Kidney glomerular epithelial cell (primary cell): ENCODE measurements around the gene RCBTB1.
A peak's percentile ranks its signal among the peaks of the same experiment; 100 is the strongest.
"Not testable (repeated sequence)": the region's sequence is repeated elsewhere in the genome, so short reads cannot be mapped to it uniquely, and the experiment has no call there.

ENCODE experiments used
- DNase-seq: peaks from one replicate; lab custom pipeline; 2025; lab: John Stamatoyannopoulos, UW

The RCBTB1 gene

DNA sequence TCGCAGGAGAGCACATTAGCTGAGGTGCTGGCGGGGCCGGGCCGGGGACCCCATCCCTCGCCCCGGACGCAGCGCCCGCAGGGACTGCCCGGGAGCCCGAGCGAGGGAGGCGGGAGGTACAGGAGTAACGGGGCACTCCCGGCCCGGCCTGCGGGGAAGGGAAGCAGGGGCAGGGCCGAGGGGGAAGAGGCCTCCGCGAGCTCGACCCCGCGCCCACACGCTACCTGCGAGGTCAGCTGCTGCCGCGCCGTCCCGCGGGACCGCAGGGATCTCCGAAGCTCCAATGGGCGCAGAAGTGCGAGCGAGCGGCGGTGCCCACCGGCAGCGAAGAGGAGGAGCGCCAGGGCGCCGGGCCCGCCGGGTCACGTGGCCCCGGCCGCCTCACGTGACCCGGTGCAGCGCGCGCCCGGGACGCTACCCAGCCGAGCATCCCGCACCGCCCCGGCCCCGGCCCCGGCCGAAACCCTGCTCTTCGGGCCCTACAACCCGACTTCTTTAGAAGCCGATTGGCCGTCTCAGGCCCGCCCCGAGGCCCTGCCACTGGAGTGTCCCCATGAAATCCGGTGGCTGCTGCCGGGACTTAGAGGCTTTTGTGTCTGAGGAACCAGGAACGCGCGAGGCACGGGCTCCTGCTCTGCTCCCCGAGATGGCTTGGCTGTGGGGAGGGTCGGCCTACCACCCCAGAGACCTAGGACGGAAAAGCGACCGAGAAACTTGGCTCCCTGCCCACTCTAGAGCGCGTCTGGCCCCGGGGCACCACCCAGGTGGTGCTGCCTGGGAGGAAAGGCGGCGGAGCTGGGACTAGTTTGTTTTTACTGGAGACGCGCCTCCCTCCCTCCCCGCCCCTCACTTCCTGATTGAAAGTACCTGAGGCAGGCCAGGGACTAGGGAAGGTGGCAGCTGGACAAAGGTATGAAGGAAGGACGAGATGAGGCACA is at the start of gene RCBTB1:
TSS of gene RCBTB1 (minus strand) at position 339 of the 938 bp plus-strand sequence. CDS start 18,279 bp downstream, outside the sequence.
- DNase-seq = peak; percentile 37

DNA sequence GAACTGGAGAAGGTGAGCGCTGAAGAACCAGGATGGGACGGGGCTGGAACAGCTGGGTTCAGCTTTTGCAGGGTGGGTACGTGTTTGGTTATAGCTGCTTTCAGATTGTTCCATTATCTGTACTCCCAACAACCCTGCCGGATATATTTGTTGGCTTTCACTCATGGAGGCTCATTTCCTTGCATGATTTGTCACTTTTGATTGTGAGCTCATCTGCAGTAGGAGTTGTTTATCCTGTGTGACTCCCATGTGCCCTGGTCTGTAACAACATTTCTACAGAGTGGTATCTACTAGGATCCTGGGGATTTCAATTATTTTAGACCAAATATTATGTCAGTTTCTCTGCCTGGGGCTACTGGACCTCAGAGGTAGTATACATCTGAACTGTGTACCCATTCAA is 48.4 kb upstream of the RCBTB1 start:
- DNase-seq = no peak

DNA sequence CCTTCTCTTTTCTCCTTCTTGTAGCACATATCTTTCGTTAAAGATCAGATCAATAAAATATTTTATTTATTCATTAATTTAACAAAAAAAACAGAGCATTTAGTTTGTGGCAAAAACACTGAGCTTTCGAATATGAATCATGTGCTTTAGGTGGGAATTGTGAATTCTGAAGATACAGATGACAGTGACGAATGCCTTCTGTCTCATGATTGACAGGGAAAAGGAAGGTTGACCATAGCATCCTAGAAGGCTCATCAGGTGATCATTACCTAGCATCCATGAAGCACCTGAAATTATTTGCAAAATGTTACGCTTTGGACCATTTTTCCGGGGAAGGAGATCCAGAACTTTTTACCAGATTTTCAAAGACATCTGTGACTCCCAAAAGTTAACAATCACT is 46.8 kb upstream of the RCBTB1 start:
- no peak for DNase-seq

DNA sequence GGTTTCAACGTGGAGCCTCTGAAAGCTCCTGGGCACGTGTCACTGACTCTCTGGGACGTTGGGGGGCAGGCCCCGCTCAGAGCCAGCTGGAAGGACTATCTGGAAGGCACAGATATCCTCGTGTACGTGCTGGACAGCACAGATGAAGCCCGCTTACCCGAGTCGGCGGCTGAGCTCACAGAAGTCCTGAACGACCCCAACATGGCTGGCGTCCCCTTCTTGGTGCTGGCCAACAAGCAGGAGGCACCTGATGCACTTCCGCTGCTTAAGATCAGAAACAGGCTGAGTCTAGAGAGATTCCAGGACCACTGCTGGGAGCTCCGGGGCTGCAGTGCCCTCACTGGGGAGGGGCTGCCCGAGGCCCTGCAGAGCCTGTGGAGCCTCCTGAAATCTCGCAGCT is 45.2 kb upstream of the RCBTB1 start:
- DNase-seq = no peak

DNA sequence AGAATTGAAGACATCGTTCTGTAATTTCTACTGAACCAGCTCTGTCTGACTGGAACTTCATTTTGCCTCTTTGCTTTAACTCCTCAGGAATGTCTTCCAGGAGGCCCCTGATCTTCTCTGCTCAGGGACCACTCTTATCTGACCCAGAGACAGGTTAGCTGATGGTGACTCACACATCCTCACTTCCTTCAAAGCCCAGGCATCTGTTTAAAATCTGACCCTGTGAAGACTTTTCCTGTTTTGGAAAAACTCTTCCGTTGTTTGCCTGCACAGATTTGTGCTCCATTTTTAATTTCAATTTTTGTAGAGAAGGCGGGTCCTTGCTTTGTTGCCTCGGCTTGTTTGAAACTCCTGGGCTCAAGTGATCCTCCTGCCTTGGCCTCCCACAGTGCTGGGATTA is 44.6 kb upstream of the RCBTB1 start:
- DNase-seq = no peak

DNA sequence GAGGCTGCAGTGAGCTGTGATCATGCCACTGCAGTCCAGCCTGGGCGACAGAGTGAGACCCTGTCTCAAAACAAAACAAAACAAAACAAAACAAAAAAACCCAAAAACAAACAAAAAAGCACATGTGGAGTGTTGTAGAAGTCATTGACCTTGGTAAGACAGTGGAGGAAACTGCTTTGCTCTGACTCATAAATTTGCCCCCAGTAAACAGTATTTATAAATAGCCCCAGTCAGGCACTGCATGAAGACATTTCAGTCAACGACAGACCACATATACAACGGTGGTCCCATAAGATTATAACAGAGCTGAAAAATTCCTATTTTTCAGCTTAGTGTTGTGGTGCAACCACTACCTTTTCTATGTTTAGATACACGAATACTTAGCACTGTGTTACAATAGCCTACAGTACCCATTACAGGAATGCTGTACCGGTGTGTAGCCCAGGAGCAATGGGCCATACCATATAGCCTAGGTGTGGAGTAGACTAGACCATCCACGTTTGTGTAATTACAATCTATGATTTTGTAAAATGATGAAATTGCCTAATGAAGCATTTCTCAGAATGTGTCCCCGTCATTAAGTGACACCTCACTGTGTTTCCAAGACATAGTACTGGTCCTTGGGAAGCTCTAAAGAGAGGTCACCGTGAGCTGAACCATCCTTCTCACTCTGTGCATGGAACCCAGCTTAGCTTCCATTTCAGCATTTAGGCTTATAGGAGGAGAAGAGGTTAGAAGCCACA is 44.0 kb upstream of the RCBTB1 start:
- DNase-seq = no peak

DNA sequence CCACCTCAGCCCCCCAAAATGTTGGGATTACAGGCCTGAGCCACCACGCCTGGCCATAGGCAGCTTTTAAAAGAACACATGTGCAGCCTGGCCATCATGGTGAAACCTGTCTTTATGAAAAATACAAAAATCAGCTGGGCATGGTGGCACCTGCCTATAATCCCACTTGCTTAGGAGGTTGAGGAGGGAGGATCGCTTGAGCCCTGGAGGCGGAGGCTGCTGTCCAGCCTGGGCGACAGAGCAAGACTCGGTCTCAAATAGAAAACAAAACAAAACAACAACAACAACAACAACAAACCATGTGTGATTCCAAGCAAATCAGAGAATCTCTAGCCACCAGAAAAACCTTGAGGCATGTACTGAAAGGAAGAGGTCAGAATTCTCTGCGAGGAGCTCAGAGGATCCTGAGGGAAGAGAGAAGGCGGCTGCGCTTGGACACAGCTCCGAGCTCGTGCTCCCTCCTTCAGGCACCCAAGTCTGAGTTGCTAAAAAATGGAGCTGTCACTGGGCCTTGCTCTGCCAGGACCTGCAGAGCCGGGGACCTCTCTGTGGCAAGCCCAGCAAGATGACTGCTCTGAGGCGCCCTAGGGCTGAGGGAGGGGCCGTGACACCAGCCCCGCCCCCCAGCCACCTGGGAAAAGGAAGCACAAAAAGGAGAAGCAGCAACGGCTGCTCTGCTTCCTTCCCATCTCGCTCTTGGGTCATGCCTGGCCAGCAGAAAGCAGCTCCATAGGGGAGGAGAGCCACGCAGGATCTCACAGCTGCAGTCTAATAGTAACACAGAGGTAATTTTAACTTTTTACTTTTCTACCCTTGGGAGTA is 42.7 kb upstream of the RCBTB1 start, which contains the start of gene ARL11:
TSS of gene ARL11 (plus strand) at position 677 of the 822 bp plus-strand sequence. CDS start 1,941 bp downstream, outside the sequence.
- no peak for DNase-seq

DNA sequence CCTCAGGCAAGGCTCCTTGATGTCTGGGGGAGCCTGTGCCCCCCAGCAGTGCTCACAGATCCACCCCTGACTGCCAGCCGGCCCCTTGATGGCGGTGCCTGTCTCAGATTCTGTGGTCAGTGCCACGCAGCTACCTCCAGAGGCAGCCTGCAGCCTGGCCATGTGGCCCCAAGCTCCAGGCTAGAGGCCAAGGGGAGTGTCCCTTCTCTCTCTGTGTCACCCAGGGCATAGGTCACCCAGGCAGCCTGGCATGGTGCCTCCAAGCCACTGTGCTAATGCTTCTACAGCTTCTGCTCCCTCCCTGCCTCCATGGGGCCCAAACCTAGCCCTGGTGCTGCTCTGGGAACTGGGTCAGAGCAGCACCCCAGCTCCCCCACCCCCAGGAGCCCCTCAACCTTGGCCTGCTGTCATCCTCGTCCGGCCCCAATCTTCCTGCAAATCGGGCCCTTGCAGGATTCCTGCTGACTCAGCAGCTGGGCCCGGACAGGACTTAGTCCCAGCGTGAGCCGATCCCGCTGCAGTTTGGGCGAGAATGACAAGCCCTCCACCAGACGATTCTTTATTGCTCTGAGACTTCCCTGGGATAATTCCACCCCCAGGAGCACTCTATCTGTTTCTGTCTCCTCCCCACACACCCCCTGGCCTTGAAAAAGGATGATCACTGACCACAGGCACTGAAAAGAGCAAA is 40.2 kb upstream of the RCBTB1 start:
- no peak for DNase-seq

DNA sequence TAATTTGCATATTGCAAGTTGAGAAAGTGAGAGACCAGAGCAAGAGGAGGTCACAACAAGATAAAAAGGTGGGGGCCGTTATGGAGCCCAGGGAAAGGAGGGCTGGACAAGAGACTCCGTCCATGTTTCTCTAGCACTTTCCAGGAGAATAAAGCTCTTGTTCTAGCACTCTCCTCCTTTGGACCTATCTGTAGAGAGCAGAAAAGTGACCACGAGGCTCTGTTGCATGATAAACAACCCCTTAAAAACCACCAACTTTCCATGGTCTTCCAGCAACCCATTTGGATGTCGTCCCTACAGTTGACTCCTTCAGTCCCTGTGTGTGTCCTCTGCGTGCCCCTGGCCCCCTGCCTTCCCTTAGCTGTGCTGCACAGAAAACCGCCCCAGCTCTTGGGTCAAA is 38.9 kb upstream of the RCBTB1 start:
- DNase-seq = no peak

DNA sequence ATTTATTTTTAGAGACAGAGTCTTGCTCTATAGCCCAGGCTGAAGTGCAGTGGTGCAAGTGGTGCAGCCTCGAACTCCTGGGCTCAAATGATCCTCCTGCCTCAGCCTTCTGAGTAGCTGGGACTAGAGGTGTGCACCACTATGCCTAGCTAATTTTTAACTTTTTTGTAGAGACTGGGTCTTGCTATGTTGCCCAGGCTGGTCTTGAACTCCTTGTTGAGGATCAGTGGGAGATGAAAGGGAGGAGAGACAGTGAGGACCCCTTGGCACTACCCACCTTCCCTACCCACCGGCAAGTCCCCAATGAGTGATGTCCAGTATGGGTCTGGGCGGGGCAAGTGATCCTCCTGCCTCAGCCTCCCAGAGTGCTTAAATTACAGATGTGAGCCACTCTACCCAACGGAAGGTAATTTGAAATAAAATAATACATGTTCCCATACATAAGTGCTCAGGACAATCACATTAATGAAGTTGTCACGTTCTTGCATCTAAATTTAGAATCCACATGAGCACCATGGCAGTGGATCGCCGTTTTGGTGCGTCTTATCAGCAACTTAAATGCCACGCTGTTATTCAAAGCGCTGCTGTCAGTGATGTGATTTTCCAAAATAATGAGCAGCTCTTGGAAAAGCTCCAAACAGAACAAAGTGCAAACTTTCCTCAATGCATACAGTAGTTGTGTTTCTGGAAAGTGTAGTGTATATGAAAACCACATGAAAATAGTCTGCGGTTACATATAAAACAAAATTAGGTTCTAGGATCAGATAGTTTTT is 37.0 kb upstream of the RCBTB1 start:
- no peak for DNase-seq

DNA sequence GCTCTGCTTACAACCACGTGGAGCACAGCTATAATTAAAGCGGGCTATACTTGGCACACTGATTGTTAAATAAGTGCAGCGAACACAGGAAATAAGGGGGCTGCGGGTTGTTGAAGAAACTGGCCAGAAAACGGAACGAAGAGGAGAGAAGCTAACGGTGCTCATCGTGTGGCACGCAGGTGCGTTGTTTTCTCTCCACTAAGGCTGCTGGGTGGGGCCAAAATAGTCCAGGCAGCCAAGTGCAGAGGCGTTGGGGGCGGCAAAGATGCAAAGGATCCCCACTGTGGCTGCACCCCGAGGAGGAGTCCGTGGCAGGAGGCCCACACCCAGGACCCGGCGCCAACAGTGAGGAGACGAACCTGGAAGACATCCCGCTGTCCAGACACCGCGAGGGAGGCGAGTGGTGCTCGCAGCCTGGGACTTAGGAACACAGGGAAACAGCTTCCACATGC is 34.8 kb upstream of the RCBTB1 start:
- no peak for DNase-seq

DNA sequence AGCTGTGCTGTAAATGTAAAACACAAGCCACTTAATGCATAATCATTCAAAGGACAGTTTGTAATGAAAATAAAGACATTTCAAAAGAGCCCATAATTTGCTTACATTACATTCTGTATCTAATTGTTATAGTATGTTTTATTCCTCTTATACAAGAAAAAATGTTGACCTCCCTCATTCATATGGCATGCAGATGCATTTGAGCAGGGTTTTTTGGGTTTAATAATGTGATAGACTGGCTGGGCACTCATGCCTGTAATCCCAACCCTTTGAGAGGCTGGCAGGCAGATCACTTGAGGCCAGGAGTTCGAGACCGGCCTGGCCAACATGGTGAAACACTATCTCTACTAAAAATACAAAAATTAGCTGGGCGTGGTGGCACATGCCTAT is 31.3 kb upstream of the RCBTB1 start:
- no peak for DNase-seq

DNA sequence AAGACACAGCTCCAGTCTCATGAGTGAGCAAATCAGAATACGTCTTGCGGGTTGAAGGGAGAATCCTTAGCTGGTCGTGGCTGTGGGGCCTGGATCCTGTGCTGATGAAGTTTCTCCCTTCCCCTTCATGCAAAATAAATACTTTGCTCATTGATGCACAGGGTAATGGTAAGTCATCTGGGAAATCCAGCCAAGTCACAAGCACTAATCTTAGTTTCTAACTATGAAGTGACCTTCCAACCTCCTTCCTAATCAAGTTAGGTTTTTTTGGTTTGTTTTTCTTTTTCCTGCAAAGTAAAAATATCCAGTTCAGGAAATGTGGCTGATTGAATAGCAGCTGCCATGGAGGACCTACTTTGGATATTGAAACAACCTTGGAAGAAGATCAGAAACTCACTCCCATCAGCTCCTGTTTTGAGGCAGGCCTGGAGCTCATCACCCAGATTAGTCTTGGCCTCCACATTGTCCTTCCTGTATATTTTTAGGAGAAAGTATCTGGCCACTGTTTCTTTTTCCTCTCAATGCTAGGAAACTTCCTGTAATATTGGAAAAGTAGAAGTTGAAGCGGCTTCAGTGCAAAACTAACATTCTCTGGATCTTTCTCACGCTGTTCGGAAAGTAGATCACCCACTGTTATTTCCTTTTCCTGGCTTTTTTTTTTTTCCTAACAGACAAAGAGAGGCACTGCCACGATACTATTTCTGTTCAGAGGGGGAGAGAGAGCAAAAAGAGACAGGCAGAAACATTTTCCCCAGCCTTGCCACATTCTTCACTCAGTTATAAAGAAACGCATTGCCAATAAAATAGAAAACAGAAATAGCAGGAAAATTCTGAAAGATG is 30.7 kb upstream of the RCBTB1 start:
- DNase-seq = no peak

DNA sequence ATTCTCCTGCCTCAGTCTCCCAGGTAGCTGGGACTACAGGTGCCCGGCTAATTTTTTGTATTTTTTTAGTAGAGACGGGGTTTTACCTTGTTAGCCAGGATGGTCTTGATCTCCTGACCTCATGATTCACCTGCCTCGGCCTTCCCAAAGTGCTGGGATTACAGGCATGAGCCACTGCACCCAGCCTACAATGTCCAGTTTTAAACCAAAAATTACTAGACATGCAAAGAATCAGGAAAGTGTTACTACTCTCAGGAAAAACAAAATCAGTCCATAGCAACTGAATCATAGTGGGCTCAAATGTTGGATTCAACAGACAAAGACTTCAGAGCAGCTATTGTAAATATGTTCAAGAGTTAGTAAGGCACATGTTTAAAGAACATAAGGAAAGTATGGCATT is 26.7 kb upstream of the RCBTB1 start:
- DNase-seq = not testable (repeated sequence)

DNA sequence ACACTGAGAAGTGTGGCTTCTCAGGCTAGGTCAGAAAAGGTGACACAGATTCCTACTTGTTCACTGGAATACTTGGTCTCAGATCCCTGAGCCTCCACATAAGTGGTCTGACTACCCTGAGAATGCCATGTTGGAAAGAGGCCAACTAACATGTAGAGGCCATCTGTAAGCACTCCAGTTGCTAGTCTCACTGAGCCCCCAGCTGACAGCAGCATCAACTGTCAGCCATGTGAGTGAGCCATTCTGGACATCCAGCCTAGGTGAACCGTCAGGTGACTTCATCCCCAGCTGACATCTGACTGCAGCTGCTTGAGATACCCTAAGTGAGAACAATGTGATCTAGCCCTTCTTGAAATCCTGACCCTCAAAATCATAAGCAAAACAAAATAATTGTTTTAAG is 24.8 kb upstream of the RCBTB1 start:
- no peak for DNase-seq

DNA sequence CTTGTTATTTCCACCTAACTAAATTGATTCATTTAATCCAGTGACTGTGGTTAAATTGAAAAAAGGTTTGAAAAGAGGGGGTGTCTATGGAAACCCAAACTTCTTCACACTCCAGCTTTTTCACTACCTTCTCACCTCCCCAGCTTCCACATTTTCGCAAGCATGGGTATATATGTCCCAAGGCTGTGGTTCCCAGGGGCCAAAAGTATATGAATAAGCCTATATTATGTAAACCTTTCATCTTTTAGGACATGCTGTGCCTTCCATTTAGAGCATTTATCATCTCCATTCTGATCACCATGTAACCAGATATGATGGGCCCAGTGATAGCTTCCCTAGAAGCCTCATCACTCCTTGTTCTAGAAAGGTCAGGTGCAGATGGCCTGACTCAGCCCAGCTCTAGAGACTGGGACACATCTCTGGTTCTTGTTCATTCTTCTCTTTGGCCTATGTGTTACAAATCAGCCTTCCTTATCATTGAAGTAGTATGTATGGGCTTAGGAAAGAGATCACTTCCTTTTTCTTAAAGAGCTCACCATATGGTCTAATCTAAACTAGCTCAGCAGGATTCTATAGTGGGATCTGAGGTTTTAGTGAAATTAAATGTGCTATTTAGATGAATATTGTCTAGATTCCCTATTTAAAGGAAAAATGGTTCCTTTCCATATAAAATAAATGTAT is 23.4 kb upstream of the RCBTB1 start:
- DNase-seq = no peak

DNA sequence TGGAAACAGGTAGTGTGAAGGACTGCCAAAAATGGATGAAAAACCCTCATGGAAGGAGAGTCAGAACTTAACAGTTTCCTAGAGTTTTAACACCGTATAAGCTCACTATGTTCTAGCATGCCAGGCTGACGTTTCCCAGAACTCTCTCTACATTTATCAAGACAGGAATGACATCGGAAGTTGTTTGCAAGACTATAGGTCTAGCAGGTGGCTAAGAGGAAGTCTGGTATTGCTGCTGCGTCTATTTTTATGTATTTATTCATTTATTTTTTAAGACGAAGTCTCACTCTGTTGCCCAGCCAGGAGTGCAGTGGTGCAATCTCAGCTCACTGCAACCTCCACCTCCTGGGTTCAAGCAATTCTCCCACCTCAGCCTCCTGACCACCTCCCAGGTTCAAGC is 22.4 kb upstream of the RCBTB1 start:
- DNase-seq = no peak

DNA sequence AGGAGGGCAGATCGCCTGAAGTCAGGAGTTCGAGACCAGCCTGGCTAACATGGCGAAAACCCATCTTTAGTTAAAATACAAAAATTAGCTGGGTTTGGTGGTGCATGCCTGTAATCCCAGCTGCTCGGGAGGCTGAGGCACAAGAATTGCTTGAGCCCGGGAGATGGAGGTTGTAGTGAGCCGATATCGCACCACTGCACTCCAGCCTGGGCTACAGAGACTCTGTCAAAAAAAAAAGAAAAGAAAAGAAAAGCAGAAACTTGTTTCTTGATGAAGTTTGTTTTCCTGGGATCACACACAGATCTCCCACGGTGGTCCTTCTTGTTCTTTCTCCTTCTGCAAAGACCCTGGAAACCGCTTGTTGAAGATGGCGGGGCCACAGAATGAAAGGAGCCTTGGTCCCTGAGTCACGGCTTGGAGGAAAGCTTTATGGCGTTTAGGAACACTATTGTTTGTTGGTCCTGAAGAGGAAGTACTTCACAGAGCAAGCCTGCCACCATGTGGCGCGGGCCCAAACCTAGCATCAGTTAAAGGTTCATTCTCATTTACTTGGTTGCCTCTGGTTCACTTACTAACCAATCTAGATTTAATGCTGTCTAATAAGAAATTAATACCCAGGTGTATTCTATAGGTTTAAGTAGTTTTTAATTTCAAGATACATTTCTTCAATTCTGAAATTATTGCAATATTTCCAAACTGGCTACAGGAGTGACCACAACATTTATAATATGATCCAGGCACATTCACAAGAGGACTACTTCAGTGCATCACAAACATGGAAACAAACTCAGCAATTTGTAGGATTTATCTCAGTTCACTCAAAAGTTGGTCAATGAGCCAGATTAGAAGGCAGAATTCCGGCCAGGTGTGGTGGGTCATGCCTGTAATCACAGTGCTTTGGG is 21.6 kb upstream of the RCBTB1 start:
- DNase-seq = peak; percentile 76
